Caco-2 (cell line): Measurements from ENCODE around the gene CDC42EP3. TPM values are rescaled to one million over a fixed set of nuclear protein-coding genes. Genes with fewer than 3 reads are reported as not detected.

Source experiments
- BruUV-seq: library from RNA; stranded (reverse); fragments of 400-500 nt; replicated peaks from 2 replicates; lab custom pipeline; 2021; lab: Mats Ljungman, UMichigan
- CTCF ChIA-PET: fragments of 300-600 bp; sonication (Branson Sonifier 250); formaldehyde crosslinking; loops from one replicate; lab custom pipeline; 2022; ENCODE audit warnings: antibody characterized with exemption; lab: Charles Lee
- POLR2A ChIA-PET: fragments of 300-600 bp; sonication (Branson Sonifier 250); formaldehyde crosslinking; loops from one replicate; lab custom pipeline; 2022; ENCODE audit warnings: antibody characterized with exemption; lab: Charles Lee
- DNase-seq, 2 experiments: peaks; one replicate each; pipeline versions ENCODE4 v3.0.0 to v3.0.0-alpha.2; 2020 to 2022
- H3K27me3 ChIP-seq: replicated peaks from 2 replicates; pipeline ENCODE4 v1.6.0; 2011; ENCODE audit warnings: low read length; ENCODE audit not compliant: control insufficient read depth, insufficient read depth
- H3K36me3 ChIP-seq: 2 replicates; pipeline ENCODE4 v1.5.1; 2011; ENCODE audit warnings: low read length; ENCODE audit not compliant: control insufficient read depth, insufficient read depth
- H3K4me1 ChIP-seq: fragments of 250-450 bp; sonication (Bioruptor Pico); 2 replicates; pipeline ENCODE4 v1.5.1; 2020; ENCODE audit warnings: mild to moderate bottlenecking
- H3K4me3 ChIP-seq: 2 replicates; pipeline ENCODE4 v1.5.1; 2011; ENCODE audit warnings: low read depth, mild to moderate bottlenecking, control low read depth, low read length
- H3K9me3 ChIP-seq: fragments of 250-450 bp; sonication (Bioruptor Pico); 2 replicates; pipeline ENCODE4 v1.5.1; 2020; ENCODE audit warnings: mild to moderate bottlenecking, moderate library complexity
- H3K27ac Mint-ChIP-seq: one replicate; pipeline ENCODE4 v1.8.0; 2022; ENCODE audit warnings: mixed read lengths; ENCODE audit not compliant: unreplicated experiment
- H3K27me3 Mint-ChIP-seq: one replicate; pipeline ENCODE4 v1.8.0; 2022; ENCODE audit warnings: mixed read lengths; ENCODE audit not compliant: insufficient read depth, unreplicated experiment
- H3K36me3 Mint-ChIP-seq: one replicate; pipeline ENCODE4 v1.8.0; 2022; ENCODE audit warnings: mild to moderate bottlenecking, mixed read lengths; ENCODE audit not compliant: insufficient read depth, unreplicated experiment
- H3K4me1 Mint-ChIP-seq: one replicate; pipeline ENCODE4 v1.8.0; 2022; ENCODE audit warnings: low read depth, mixed read lengths; ENCODE audit not compliant: unreplicated experiment
- H3K4me3 Mint-ChIP-seq: one replicate; pipeline ENCODE4 v1.8.0; 2022; ENCODE audit warnings: mild to moderate bottlenecking, moderate library complexity, mixed read lengths; ENCODE audit not compliant: unreplicated experiment
- H3K9me3 Mint-ChIP-seq: one replicate; pipeline ENCODE4 v1.8.0; 2022; ENCODE audit warnings: mixed read lengths; ENCODE audit not compliant: unreplicated experiment
- CTCF ChIP-seq, 2 experiments: fragments of 200-600 bp in 1 of 2; IDR thresholded peaks; 1 replicate in 1 of 2; 2 replicates in 1 of 2; pipeline versions ENCODE4 v1.5.1 to v1.8.0; 2011 to 2022; ENCODE audit warnings: antibody characterized with exemption in 1 of 2, control low read depth in 1 of 2, inconsistent platforms in 1 of 2, low read depth in 1 of 2, low read length in 1 of 2, mild to moderate bottlenecking in 1 of 2, moderate library complexity in 1 of 2; ENCODE audit not compliant: insufficient read depth in 1 of 2, severe bottlenecking in 1 of 2, unreplicated experiment in 1 of 2
- intact Hi-C: fragments of 100-400 bp; cut with micrococcal nuclease; formaldehyde crosslinking; loops from one replicate; pipeline ENCODE4 v1.10.0; 2022; ENCODE audit not compliant: unreplicated experiment
- total RNA-seq: library from RNA; stranded (reverse); gene quantifications from 2 replicates; pipeline ENCODE4 v1.2.3, GENCODE V29; 2022

CDC42EP3 gene
- total RNA-seq, 1 experiment from 2014 or later = 95.8 TPM

- ChIA-PET POLR2A (no interaction called here), CTCF (no interaction called here)
- DNase-seq = no peak
- Mint-ChIP-seq H3K9me3 (peaks cover 48% of the 10 kb centered on the region), H3K4me3 (no peak overlapping the region), H3K27me3 (no peaks in the 10 kb centered on the region), H3K27ac (no peak overlapping the region), H3K36me3 (no peaks in the 10 kb centered on the region), H3K4me1 (peaks cover 8% of the 10 kb centered on the region)
- Histone ChIP-seq H3K36me3 (no peaks in the 10 kb centered on the region), H3K4me3 (no peak overlapping the region), H3K27me3 (no peaks in the 10 kb centered on the region), H3K4me1 (no peaks in the 10 kb centered on the region), H3K9me3 (peaks cover 5% of the 10 kb centered on the region; the same call in 1 of the 2 replicates)
- BruUV-seq = no TSS peak
- TF ChIP-seq CTCF (IDR thresholded peaks at IDR 0.05; ENCODE audit: insufficient read depth in 1 of 2, low read depth in 1 of 2, low read length in 1 of 2, severe bottlenecking in 1 of 2, unreplicated experiment in 1 of 2) = no peak
- intact Hi-C loops = no loop called here
These were observed 66.7 kb downstream of the CDC42EP3 start for GRCh38 chr2:37604716-37605115.

- peaks cover 42% of the 10 kb centered on the region for H3K9me3 Mint-ChIP-seq
- no peak overlapping the region for H3K27ac Mint-ChIP-seq
- H3K9me3 ChIP-seq = peaks cover 5% of the 10 kb centered on the region; the same call in 1 of the 2 replicates
- peaks cover 8% of the 10 kb centered on the region for H3K4me1 Mint-ChIP-seq
- intact Hi-C loops = no loop called here
- BruUV-seq = no TSS peak
- ChIA-PET CTCF (no interaction called here), POLR2A (no interaction called here)
- H3K4me3 Mint-ChIP-seq = no peak overlapping the region
- no peak for TF ChIP-seq CTCF (IDR thresholded peaks at IDR 0.05; ENCODE audit: insufficient read depth in 1 of 2, low read depth in 1 of 2, low read length in 1 of 2, severe bottlenecking in 1 of 2, unreplicated experiment in 1 of 2)
- H3K4me3 ChIP-seq = no peak overlapping the region
- no peaks in the 10 kb centered on the region for H3K36me3 ChIP-seq
- no peak for DNase-seq
- no peaks in the 10 kb centered on the region for H3K27me3 Mint-ChIP-seq
- H3K27me3 ChIP-seq = no peaks in the 10 kb centered on the region
- no peaks in the 10 kb centered on the region for H3K4me1 ChIP-seq
- H3K36me3 Mint-ChIP-seq = peaks cover 5% of the 10 kb centered on the region
These were observed 68.7 kb downstream of the CDC42EP3 start for GRCh38 chr2:37602702-37603101.

DNA sequence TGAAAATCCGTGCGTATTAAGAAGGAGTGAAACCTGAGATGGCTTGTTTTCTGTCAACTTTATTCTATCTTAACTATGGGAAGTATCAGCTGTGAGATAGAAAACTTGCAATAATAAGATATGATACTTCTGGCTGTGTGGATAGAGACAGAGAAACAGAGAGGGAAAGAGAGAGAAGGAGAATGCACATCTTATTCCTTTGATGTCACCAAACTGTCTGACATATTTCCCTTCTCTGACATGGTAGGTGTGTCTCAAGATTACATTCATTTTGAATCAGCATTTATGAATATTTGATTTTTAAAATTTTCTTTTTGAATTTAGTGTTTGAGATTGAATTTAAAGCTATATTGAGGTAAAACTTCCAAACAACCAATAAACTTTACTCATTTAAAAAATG, 69.4 kb downstream of the CDC42EP3 start:
- peaks cover 41% of the 10 kb centered on the region for H3K9me3 Mint-ChIP-seq
- TF ChIP-seq CTCF (IDR thresholded peaks at IDR 0.05; ENCODE audit: insufficient read depth in 1 of 2, low read depth in 1 of 2, low read length in 1 of 2, severe bottlenecking in 1 of 2, unreplicated experiment in 1 of 2) = no peak
- CTCF ChIA-PET = no interaction called here

More for the DNA sequence above, 69.4 kb downstream of the CDC42EP3 start:
- no peak overlapping the region for H3K4me3 ChIP-seq
- no TSS peak for BruUV-seq
- H3K27me3 Mint-ChIP-seq = no peaks in the 10 kb centered on the region
- no peaks in the 10 kb centered on the region for H3K36me3 ChIP-seq
- intact Hi-C loops = no loop called here
- H3K9me3 ChIP-seq = peaks cover 5% of the 10 kb centered on the region; the same call in 1 of the 2 replicates
- no peak overlapping the region for H3K27ac Mint-ChIP-seq
- H3K36me3 Mint-ChIP-seq = peaks cover 5% of the 10 kb centered on the region
- H3K27me3 ChIP-seq = no peaks in the 10 kb centered on the region
- no peaks in the 10 kb centered on the region for H3K4me1 ChIP-seq
- peaks cover 8% of the 10 kb centered on the region for H3K4me1 Mint-ChIP-seq
- DNase-seq = no peak
- POLR2A ChIA-PET = no interaction called here
- no peak overlapping the region for H3K4me3 Mint-ChIP-seq
